ENCODE measurements around the gene UPF3A. TPM values are rescaled to one million over a fixed set of nuclear protein-coding genes. Genes with fewer than 3 reads are reported as not detected.
A peak's percentile ranks its signal among the peaks of the same experiment; 100 is the strongest.
"Not testable (repeated sequence)": the region's sequence is repeated elsewhere in the genome, so short reads cannot be mapped to it uniquely, and the experiment has no call there.

UPF3A gene
- total RNA-seq, 1 donor from 2014 or later: 13.7 TPM

DNA sequence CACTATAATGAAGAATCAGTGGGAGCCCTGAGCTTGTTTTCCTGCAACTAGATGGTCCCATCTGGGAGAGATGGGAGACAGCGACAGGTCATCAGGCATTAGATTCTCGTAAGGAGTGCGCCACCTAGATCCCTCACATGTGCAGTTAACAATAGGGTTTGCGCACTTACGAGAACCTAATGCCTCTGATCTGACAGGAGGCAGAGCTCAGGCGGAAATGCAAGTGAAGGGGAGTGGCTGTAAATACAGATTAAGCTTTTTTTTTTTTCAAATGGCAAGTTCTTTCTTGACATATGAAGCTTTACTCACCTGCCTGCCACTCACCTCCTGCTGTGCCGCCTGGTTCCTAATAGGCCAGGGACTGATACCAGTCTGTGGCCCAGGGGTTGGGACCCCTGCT is 32.3 kb upstream of the UPF3A start:
- Histone ChIP-seq H3K27me3 (ENCODE audit: control insufficient read depth, insufficient read depth, low read length) (no peaks in the 10 kb centered on the region), H3K36me3 (ENCODE audit: control insufficient read depth, insufficient read depth, low read length) (peaks cover 12% of the 10 kb centered on the region), H3K4me3 (ENCODE audit: low read depth, low read length) (no peak overlapping the region)
- no peak for FAIRE-seq
- peak; percentile 51 for DNase-seq (ENCODE audit: low read depth)
- TF ChIP-seq, protein P1, sequence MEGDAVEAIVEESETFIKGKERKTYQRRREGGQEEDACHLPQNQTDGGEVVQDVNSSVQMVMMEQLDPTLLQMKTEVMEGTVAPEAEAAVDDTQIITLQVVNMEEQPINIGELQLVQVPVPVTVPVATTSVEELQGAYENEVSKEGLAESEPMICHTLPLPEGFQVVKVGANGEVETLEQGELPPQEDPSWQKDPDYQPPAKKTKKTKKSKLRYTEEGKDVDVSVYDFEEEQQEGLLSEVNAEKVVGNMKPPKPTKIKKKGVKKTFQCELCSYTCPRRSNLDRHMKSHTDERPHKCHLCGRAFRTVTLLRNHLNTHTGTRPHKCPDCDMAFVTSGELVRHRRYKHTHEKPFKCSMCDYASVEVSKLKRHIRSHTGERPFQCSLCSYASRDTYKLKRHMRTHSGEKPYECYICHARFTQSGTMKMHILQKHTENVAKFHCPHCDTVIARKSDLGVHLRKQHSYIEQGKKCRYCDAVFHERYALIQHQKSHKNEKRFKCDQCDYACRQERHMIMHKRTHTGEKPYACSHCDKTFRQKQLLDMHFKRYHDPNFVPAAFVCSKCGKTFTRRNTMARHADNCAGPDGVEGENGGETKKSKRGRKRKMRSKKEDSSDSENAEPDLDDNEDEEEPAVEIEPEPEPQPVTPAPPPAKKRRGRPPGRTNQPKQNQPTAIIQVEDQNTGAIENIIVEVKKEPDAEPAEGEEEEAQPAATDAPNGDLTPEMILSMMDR (IDR thresholded peaks at IDR 0.05; ENCODE audit: insufficient read depth, low read length, severe bottlenecking): peak; percentile 2

DNA sequence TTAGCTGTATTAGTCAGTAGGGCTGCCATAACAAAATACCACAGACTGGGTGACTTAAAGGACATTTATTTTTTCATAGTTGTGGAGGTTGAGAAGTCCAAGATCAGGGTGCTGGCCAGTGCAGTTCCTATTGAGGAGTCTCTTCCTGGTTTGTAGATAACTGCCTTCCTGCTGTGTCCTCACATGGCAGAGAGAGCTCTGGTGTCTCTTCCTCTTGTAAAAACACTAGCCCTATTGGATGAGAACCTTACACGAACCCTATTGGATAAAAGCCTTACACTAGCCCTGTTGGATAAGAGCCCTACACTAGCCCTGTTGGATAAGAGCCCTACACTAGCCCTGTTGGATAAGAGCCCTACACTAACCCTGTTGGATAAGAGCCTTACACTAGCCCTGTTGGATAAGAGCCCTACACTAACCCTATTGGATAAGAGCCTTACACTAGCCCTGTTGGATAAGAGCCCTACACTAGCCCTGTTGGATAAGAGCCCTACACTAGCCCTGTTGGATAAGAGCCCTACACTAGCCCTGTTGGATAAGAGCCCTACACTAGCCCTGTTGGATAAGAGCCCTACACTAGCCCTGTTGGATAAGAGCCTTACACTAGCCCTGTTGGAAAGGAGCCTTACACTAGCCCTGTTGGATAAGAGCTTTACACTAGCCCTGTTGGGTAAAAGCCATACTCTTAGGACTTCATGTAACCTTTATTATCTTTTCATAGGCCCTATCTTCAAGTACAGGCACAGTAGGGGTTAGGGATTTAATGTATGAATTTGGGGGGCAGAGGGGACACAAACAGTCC is 29.6 kb upstream of the UPF3A start:
- DNase-seq (ENCODE audit: low read depth); H3K36me3 ChIP-seq (ENCODE audit: control insufficient read depth, insufficient read depth, low read length); H3K4me3 ChIP-seq (ENCODE audit: low read depth, low read length); FAIRE-seq; H3K27me3 ChIP-seq (ENCODE audit: control insufficient read depth, insufficient read depth, low read length): not testable (repeated sequence)

DNA sequence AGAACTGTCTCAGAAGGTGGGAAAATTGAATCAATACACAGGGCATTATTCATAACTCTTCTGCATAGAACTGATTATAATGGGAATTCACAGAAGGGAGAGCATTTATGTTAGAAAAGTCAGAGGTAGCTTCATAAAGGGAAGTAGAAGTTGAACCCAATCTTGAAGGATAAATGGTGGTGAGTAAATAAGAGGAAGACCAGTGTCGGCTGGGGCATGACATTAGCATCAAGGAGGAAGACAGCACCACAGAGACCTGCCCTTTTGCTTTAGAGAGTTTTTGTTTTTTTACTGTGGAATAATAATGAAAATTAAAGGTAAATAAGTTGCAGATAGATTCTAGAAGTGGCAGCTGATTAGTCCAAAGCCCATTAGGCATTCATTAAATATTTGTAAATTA is 24.9 kb upstream of the UPF3A start:
- Histone ChIP-seq H3K36me3 (ENCODE audit: control insufficient read depth, insufficient read depth, low read length) (peaks cover 11% of the 10 kb centered on the region), H3K27me3 (ENCODE audit: control insufficient read depth, insufficient read depth, low read length) (no peaks in the 10 kb centered on the region), H3K4me3 (ENCODE audit: low read depth, low read length) (no peak overlapping the region)
- FAIRE-seq: no peak
- TF ChIP-seq, protein P1 (IDR thresholded peaks at IDR 0.05; ENCODE audit: insufficient read depth, low read length, severe bottlenecking): no peak
- no peak for DNase-seq (ENCODE audit: low read depth)

DNA sequence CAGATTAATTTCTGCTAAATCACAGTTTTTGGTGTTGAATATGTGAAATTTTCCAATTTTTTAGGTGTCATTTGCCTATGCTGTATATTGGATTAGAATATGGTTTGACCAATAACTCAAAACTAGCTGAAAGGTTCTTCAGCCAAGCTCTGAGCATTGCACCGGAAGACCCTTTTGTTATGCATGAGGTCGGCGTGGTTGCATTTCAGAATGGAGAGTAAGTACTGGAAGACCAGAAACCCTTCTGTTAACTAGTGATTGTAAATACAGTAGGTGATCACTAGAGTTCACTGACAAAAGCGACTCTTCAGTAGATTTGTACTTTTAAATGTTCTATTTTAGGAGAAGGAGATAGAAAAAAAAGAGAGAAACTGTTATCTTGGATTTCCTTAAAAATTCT is 24.4 kb upstream of the UPF3A start:
- TF ChIP-seq, protein P1 (IDR thresholded peaks at IDR 0.05; ENCODE audit: insufficient read depth, low read length, severe bottlenecking): no peak
- Histone ChIP-seq H3K4me3 (ENCODE audit: low read depth, low read length) (no peak overlapping the region), H3K27me3 (ENCODE audit: control insufficient read depth, insufficient read depth, low read length) (no peaks in the 10 kb centered on the region), H3K36me3 (ENCODE audit: control insufficient read depth, insufficient read depth, low read length) (peaks cover 7% of the 10 kb centered on the region)
- DNase-seq (ENCODE audit: low read depth) (no peak), FAIRE-seq (no peak)

DNA sequence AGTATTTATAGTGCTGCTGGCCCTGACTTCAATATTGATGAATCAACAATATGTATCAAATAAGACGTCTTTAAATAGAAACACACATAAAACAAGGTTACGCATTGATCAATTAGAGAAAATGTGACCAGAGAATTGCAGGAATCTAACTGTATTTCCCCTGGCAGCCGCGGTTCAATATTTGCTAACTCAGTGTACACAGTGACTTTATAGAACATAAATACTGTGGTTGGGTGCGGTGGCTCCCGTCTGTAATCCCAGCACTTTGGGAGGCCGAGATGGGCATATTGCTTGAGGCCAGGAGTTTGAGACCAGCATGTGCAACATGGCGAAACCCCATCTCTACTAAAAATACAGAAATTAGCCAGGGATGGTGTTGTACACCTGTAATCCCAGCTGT is 22.8 kb upstream of the UPF3A start:
- FAIRE-seq: no peak
- DNase-seq (ENCODE audit: low read depth): no peak
- TF ChIP-seq, protein P1 (IDR thresholded peaks at IDR 0.05; ENCODE audit: insufficient read depth, low read length, severe bottlenecking): no peak
- peaks cover 11% of the 10 kb centered on the region for H3K36me3 ChIP-seq (ENCODE audit: control insufficient read depth, insufficient read depth, low read length)
- no peak overlapping the region for H3K4me3 ChIP-seq (ENCODE audit: low read depth, low read length)
- H3K27me3 ChIP-seq (ENCODE audit: control insufficient read depth, insufficient read depth, low read length): no peaks in the 10 kb centered on the region

DNA sequence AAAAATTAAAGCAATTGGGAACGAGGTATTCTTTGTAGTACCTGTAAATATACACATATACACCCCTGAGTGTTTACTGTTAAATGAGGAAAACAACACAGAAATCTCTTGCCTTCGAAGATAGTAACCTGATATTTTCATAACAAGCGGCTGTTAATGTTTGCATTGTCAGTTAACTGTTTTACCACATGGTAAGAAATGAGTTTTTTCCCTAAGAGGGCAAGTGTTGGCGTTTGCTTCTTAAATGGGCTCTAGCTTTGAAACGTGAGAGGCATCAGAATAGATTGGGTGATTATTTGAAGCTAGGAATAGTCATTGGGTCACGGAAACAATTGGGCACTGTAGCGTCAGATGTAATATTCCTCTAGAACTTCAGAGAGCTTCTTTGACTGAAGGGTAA is 22.0 kb upstream of the UPF3A start:
- no peaks in the 10 kb centered on the region for H3K27me3 ChIP-seq (ENCODE audit: control insufficient read depth, insufficient read depth, low read length)
- peaks cover 12% of the 10 kb centered on the region for H3K36me3 ChIP-seq (ENCODE audit: control insufficient read depth, insufficient read depth, low read length)
- DNase-seq (ENCODE audit: low read depth) (no peak), FAIRE-seq (no peak)
- no peak overlapping the region for H3K4me3 ChIP-seq (ENCODE audit: low read depth, low read length)
- TF ChIP-seq, protein P1 (IDR thresholded peaks at IDR 0.05; ENCODE audit: insufficient read depth, low read length, severe bottlenecking): no peak
